ENCODE results near the gene RARA. TPM values are rescaled to one million over a fixed set of nuclear protein-coding genes. Genes with fewer than 3 reads are reported as not detected.
A peak's percentile ranks its signal among the peaks of the same experiment; 100 is the strongest.

RARA gene
- total and polyA plus RNA-seq, 2 of the 4 experiments (the other 2 are of a cell fraction): 9.0 to 12.7 TPM

GRCh38 chr17:40325156-40326013 lies 16.4 kb downstream of the RARA start (continued):
- no peak for TF ChIP-seq RFX5 (IDR thresholded peaks at IDR 0.05; ENCODE audit: low read depth, low read length)

- Histone ChIP-seq H2AK9ac (replicated peaks; ENCODE audit: low read depth, low read length, poor library complexity) (no peak overlapping the region), H3K9me3 (ENCODE audit: control insufficient read depth, insufficient read depth, low read length) (no peaks in the 10 kb centered on the region), H3K27me3 (ENCODE audit: control insufficient read depth, insufficient read depth, low read length) (no peaks in the 10 kb centered on the region), H3K4me1 (ENCODE audit: control insufficient read depth, insufficient read depth, low read length) (peaks cover 57% of the 10 kb centered on the region), H3K23ac (ENCODE audit: low read depth, low read length) (no peak overlapping the region), H2AK5ac (ENCODE audit: low read depth, low read length) (peak overlapping the region; percentile 27; the same call in 1 of the 2 replicates), H2BK20ac (ENCODE audit: low read depth, low read length) (no peak overlapping the region), H4K91ac (ENCODE audit: insufficient read depth, low read depth, low read length) (no peak overlapping the region; the same call in 1 of the 2 replicates), H4K5ac (ENCODE audit: low read depth, low read length) (no peak overlapping the region), H3K9ac (ENCODE audit: low read depth, low read length) (no peak overlapping the region), H3K79me1 (ENCODE audit: low read depth in 1 of 2, low read length in 2 of 2) (peaks cover 15 to 94% of the 10 kb centered on the region in 2 experiments), H3K9me1 (ENCODE audit: insufficient read depth, low read length) (peaks cover 32% of the 10 kb centered on the region), H4K20me1 (ENCODE audit: insufficient read depth, low read length) (peaks cover 57% of the 10 kb centered on the region), H2BK5ac (ENCODE audit: low read depth, low read length, poor library complexity, severe bottlenecking) (no peak overlapping the region), H2AFZ (replicated peaks; ENCODE audit: low read length, poor library complexity) (no peak overlapping the region), H3K36me3 (ENCODE audit: control insufficient read depth, insufficient read depth, low read length) (peaks cover 2% of the 10 kb centered on the region), H3K14ac (replicated peaks; ENCODE audit: low read depth, low read length) (no peak overlapping the region), H2BK120ac (ENCODE audit: low read depth, low read length) (no peak overlapping the region), H4K8ac (ENCODE audit: low read depth in 2 of 2, low read length in 2 of 2) (no peak overlapping the region), H2BK15ac (ENCODE audit: low read depth, low read length) (no peak overlapping the region), H3K27ac (ENCODE audit: insufficient read depth, low read length) (no peak overlapping the region), H3K4me2 (ENCODE audit: low read depth, low read length) (no peak overlapping the region), H3K56ac (ENCODE audit: extremely low read depth, insufficient read depth, low read length) (no peak overlapping the region), H3K18ac (ENCODE audit: low read depth, low read length) (no peak overlapping the region), H3K4ac (ENCODE audit: low read depth, low read length) (peak overlapping the region; percentile 18; the same call in 1 of the 2 replicates), H3K4me3 (ENCODE audit: insufficient read depth, low read depth, low read length) (no peak overlapping the region)
- DNase-seq (no peak), ATAC-seq (ENCODE audit: low read depth) (no peak)
- POLR2A ChIA-PET (ENCODE audit: unreplicated experiment): no interaction called here
- 55% methylated on average over 7 of the region's 17 CpGs; no CpG with 5 or more reads in 1 of the 2 experiments for WGBS, 2 experiments (ENCODE audit: extremely low coverage in 2 of 2, insufficient read length in 1 of 2)
- no TSS peak for BruUV-seq (replicated peaks)
- in situ Hi-C loops (cut with MboI; ENCODE audit: low sequenced_read_pairs): no loop called here
- dilution Hi-C loops (cut with HindIII; ENCODE audit: low sequenced_read_pairs, unreplicated experiment): no loop called here
- intact Hi-C loops (cut with micrococcal nuclease): no loop called here
- CTCF ChIA-PET: no interaction called here
- TF ChIP-seq POLR2A (IDR thresholded peaks at IDR 0.05; ENCODE audit: low read depth, low read length) (no peak), RAD21 (IDR thresholded peaks at IDR 0.05; ENCODE audit: low read length) (no peak), RCOR1 (IDR thresholded peaks at IDR 0.05; ENCODE audit: insufficient replicate concordance, low read length) (no peak), MXI1 (IDR thresholded peaks at IDR 0.05; ENCODE audit: borderline replicate concordance, low read depth, low read length) (no peak), CHD1 (IDR thresholded peaks at IDR 0.05; ENCODE audit: low read depth, low read length) (no peak), FOS (IDR thresholded peaks at IDR 0.05; ENCODE audit: low read depth, low read length) (no peak), RFX5 (IDR thresholded peaks at IDR 0.05; ENCODE audit: low read depth, low read length) (no peak), BHLHE40 (IDR thresholded peaks at IDR 0.05; ENCODE audit: low read depth, low read length) (no peak), CEBPB (IDR thresholded peaks at IDR 0.05; ENCODE audit: low read depth, low read length) (no peak), NFE2L2 (IDR thresholded peaks at IDR 0.05; ENCODE audit: low read depth, low read length) (no peak), MAFK (IDR thresholded peaks at IDR 0.05; ENCODE audit: low read depth, low read length) (no peak), USF2 (IDR thresholded peaks at IDR 0.05; ENCODE audit: low read depth, low read length) (no peak), SMC3 (IDR thresholded peaks at IDR 0.05; ENCODE audit: low read depth, low read length) (no peak)
Measured at GRCh38 chr17:40326014-40326831, 17.2 kb downstream of the RARA start.

Measured in IMR-90 (cell line).